ENCODE data around the gene SPDYA.

DNA sequence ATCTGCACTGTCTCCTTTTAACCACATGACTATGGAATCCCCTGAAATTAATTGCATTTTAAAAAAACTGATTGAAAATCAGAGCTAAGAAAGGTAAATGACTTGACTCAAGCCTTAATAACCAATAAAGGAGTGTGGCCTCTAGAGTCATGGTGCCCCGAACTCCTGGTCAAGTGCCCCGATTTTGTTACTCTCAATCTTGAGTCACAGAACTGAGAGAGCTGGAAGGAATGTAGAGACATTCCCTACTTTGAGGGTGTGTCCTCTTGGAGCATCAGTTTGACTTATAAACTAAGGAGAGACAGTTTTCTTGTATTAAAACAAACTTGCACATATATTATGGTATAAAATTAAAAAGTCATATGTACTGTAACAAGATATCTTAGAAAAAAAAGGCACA lies 86.3 kb downstream of the SPDYA start:
- TF ChIP-seq, protein P1, sequence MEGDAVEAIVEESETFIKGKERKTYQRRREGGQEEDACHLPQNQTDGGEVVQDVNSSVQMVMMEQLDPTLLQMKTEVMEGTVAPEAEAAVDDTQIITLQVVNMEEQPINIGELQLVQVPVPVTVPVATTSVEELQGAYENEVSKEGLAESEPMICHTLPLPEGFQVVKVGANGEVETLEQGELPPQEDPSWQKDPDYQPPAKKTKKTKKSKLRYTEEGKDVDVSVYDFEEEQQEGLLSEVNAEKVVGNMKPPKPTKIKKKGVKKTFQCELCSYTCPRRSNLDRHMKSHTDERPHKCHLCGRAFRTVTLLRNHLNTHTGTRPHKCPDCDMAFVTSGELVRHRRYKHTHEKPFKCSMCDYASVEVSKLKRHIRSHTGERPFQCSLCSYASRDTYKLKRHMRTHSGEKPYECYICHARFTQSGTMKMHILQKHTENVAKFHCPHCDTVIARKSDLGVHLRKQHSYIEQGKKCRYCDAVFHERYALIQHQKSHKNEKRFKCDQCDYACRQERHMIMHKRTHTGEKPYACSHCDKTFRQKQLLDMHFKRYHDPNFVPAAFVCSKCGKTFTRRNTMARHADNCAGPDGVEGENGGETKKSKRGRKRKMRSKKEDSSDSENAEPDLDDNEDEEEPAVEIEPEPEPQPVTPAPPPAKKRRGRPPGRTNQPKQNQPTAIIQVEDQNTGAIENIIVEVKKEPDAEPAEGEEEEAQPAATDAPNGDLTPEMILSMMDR (conservative IDR thresholded peaks at IDR 0.05 in 1 of 2, IDR thresholded peaks at IDR 0.05 in 1 of 2; ENCODE audit: extremely low read depth in 1 of 2, insufficient read depth in 1 of 2, low read depth in 1 of 2, low read length in 2 of 2) = no peak
- TF ChIP-seq EZH2 (IDR thresholded peaks at IDR 0.05; ENCODE audit: borderline replicate concordance, low read length) = no peak

Data from mammary epithelial cell (primary cell).